Right renal cortex interstitium (tissue), 3 donors: Measurements from ENCODE around the gene ITM2C. TPM values are rescaled to one million over a fixed set of nuclear protein-coding genes. Genes with fewer than 3 reads are reported as not detected.

ENCODE experiments used
- DNase-seq, 3 donors: peaks; one replicate each; pipeline ENCODE4 v3.0.0-alpha.2; 2013; ENCODE audit warnings: low read depth in 3 of 3, low spot score in 2 of 3
- polyA plus RNA-seq, 3 donors: library from polyadenylated mRNA; unstranded; fragments of 120-200 nt; gene quantifications; one replicate each; pipeline ENCODE4 v1.2.1, GENCODE V29; 2013; ENCODE audit not compliant: insufficient read length in 3 of 3

The ITM2C gene
- polyA plus RNA-seq, 3 donors: 814 to 1,007 (median 986) TPM

DNA sequence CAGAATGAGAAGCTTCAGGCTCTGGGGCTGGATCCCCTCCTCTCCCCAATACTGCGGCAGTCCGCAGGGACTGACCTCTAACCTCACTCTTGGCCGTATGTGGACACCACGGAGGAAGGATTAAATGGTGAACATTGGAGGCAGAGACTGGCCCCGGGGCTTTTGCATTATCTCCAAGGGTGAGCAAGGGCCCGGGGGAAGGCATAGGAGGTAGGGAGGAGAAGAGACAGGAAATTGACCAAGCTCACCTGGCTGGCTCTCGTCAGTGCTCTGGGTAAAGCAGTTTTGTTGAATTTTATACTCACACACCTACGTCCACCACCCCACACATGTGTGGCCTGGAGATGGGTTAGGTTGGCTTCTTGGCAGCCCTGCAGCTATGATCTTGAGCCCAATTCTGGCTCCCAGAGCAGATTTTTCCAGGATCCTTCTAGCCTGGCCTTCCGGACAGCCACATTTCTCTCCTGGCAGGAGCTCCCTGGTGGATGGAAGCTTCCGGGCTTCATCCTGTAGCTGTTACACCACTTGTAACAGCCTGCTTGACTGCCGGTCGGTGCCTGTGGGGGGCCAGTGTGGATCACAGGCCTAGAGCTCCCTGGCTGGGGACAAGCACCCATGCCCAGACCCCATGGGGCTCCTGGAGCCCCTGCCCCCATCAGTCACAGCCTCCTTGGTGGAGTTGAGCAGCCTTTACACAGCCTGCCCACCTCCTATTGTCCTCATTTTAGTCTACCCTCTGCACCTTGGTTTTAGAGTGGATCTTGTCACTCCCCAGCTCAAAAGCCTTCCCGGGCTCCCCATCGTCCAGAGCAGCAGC lies 7.6 kb downstream of the ITM2C start:
- no peak for DNase-seq

DNA sequence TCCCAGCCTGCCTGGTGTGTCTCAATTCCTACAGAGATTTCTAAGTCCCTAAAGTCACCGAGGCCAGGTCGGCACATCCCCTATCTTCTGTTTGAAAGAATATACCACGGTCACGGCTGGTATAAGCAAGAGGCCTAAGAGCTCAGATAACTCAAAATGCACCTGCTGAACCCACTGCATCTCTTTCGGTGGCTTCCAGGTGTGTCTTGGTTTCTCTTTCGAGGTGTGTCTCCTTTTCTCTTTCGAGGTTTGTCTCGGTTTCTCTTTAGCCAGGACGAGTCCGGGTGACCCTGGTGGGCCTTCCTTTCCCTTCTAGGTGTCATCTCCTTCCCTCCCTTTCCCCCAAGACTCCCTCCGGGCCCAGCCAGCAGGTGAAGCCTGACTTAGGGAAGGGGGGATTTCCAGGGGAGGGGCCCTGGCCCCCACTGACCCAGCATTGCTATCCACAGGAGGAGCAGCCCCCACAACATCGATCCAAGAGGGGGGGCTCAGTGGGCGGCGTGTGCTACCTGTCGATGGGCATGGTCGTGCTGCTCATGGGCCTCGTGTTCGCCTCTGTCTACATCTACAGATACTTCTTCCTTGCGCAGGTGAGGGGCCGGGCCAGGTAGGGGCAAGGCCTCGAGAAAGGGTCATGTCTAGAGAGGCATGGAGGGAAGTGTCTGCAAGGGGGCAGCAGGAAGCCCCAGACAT lies 8.4 kb downstream of the ITM2C start:
- DNase-seq: no peak

DNA sequence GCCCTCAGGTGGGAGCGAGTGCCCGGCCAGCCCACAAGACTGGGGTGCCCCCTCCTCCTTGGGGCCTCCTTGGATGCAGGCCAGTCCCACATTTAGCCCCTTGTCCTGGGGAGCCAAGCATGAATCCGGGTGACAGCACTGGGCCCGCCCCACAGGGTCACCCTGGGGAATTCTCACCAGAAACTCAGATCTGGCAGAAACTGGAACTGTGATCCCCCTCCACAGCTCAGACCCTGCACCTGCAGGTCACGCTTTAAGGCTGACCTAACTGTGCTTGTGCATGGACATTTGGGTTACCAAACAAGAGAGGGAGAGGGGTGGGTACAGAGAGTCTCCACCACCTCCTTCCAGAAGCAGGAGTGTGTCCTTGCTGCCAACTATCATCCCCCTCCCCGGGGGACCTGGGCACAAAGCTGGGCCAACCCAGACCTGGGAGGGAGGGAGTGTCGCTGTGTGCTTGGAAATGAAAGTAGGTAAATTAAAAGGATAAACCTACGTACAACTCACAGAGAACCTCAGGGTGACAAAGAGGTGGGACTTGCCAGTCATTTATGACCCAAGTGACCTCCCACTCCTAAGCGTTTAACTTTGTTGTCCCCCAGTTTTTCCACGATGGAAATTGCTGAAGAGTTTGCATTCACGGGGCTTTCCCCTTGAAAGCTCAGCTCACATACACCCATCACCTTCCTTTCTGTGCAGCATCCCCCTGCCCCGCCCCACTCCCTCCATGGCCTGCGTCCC lies 9.1 kb downstream of the ITM2C start:
- DNase-seq: no peak

DNA sequence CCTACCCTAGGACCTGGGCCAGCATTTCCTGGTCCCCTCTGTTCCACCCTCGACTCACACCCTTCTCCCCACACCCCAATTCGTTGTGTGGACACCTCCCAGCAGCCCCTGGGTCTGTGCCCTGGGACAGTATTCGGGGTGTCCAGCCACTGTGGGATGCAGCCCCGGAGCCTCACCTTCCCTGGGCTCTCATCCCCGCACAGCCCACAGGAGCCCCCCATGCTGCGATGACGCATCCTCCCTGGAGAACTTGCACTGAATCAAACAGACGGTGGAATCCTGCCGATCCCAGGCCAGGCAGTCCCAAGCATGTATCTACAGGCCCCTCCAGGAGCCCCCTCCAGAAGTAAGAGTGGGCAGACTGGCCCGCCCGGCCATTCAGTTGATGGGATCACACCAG lies 9.7 kb downstream of the ITM2C start:
- no peak for DNase-seq

DNA sequence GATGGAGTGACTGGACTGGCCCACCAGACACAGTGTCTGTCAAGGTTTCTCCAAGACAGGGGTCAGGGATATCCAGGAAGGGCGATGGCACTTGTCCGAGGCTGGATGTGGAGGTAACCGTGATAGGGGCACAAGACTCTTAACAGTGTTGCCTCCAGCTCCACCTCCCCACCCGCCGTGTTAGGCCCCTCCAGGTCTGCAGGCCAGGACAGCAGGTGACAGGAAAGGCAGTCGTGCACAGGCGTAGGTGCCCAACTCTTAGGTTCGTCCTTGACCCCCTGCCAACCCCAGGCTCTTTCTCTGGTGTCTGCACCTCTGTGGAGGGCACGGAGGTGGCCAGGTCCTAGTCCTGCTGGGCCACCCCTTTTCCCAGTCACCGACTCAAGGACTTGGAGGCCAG lies 10.1 kb downstream of the ITM2C start:
- DNase-seq: no peak

DNA sequence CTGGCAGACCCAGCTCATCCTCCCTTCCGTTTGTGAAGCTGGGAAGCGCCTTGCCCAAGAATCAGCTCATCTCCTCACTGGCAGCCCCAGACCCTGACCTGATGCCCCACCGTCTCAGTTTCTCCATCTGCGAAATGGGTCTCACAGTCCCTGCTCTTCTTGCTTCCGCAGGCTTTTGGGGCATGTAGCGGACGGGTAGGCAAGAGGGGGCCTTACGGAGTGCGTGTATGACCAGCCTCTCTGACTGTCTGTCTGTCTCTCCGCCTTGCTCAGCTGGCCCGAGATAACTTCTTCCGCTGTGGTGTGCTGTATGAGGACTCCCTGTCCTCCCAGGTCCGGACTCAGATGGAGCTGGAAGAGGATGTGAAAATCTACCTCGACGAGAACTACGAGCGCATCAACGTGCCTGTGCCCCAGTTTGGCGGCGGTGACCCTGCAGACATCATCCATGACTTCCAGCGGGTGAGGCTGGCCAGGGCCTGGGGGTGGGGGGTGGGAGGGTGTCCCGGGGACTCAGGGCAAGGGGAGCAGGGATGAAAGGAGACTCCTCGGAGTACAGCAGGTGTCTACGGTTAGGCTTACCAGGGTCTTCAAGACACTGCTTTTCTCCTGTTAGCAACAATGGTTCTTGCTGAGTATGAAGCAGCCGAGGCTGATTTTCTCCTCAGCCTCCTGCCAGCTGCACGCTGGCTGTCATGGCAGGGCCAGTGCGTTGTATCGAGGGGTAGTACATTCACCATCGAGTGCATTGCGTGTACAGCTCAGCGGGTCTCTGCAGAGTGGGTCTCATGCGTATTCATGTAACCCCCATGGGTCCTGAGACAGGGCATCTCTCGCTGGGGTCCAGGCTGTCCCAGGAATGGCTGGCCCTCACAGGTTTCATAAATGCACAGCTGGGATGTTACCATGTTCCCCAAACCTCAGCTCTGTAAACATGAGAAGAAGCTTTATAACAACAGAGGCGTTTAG lies 10.9 kb downstream of the ITM2C start:
- DNase-seq: no peak

DNA sequence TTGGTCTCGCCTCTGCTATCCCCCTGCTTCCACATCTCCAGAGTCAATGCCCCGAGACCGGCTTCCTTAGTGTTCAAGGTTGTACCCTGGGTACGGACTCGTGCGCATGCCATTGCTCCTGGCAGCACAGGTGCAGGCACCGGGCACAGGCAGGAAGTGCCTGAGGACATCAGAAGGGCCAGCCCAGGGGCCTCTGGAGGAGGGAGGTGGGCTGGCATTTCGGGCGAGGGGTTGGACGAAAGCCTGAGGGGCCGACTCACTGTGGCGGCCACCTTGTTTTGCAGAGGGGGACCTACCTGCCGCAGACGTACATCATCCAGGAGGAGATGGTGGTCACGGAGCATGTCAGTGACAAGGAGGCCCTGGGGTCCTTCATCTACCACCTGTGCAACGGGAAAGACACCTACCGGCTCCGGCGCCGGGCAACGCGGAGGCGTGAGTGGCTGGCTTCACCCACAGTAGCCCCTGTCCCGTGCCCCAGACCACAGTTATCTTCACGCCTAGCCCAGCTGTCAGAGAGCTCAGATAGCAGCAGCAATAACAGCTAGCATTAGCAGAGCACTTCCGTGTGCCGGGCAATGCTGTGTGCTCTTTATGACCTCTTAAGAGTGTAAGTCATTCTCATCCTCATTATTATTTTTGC lies 12.5 kb downstream of the ITM2C start:
- no peak for DNase-seq

DNA sequence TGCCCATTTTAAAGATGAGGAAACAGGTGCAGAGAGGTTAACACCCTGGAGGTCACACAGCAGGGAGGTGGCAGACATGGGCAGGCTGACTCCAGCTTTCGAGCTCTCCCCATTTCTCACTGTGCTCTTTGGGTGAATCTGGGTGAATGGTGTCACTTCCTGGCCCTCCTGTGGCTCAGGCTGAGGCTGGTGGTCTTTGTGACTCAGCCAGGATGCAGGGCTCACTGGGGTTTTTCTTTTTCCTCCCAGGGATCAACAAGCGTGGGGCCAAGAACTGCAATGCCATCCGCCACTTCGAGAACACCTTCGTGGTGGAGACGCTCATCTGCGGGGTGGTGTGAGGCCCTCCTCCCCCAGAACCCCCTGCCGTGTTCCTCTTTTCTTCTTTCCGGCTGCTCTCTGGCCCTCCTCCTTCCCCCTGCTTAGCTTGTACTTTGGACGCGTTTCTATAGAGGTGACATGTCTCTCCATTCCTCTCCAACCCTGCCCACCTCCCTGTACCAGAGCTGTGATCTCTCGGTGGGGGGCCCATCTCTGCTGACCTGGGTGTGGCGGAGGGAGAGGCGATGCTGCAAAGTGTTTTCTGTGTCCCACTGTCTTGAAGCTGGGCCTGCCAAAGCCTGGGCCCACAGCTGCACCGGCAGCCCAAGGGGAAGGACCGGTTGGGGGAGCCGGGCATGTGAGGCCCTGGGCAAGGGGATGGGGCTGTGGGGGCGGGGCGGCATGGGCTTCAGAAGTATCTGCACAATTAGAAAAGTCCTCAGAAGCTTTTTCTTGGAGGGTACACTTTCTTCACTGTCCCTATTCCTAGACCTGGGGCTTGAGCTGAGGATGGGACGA lies 13.2 kb downstream of the ITM2C start:
- DNase-seq: no peak

DNA sequence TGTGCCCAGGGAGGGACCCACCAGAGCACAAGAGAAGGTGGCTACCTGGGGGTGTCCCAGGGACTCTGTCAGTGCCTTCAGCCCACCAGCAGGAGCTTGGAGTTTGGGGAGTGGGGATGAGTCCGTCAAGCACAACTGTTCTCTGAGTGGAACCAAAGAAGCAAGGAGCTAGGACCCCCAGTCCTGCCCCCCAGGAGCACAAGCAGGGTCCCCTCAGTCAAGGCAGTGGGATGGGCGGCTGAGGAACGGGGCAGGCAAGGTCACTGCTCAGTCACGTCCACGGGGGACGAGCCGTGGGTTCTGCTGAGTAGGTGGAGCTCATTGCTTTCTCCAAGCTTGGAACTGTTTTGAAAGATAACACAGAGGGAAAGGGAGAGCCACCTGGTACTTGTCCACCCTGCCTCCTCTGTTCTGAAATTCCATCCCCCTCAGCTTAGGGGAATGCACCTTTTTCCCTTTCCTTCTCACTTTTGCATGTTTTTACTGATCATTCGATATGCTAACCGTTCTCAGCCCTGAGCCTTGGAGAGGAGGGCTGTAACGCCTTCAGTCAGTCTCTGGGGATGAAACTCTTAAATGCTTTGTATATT lies 14.0 kb downstream of the ITM2C start:
- no peak for DNase-seq

DNA sequence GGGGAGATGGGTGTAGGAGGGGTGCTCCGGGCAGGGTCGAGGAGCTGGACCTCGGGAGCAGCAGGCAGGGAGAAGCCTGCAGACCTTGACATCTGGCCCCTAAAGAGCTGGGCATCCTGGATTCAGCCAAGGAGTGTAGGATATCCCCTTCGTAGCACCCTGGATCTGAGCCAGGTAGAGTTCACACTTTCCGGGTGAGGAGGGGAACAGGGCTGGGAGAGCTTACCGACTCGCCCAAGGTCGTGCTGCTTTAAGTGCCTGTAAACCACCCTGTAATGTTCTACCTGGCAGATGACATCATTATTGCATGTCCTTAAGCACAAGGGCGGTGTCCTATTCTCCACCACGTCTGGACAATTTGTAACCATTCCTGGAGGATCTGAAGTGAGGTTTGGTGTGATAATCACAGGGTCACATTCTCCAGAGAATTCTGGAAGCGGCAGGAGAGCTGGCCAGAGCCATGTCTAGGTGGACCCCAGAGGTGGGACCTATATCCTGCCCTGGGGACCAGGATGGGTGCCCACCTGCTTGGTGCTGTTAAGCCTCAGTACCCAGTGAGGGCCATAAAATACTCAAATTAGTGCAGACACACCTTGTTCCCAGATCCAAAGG lies 14.6 kb downstream of the ITM2C start:
- DNase-seq: no peak

DNA sequence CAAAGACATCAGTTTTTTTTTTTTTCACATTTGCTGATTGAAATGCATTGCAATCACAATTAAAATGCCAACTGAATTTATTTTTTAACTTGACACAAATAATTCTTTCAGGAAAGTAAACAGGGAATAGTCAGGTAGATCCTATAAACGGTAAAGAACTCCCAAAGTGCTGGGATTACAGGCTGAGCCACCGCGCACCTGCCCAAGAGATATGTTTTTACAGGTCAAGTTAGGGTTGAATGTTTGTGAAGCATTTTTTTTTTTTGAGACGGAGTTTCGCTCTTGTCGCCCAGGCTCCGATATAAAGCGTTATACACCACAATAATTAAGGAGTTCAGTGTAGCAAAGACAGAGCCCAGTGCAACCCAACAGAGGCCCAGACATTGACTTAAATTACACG lies 15.1 kb downstream of the ITM2C start:
- DNase-seq: no peak

DNA sequence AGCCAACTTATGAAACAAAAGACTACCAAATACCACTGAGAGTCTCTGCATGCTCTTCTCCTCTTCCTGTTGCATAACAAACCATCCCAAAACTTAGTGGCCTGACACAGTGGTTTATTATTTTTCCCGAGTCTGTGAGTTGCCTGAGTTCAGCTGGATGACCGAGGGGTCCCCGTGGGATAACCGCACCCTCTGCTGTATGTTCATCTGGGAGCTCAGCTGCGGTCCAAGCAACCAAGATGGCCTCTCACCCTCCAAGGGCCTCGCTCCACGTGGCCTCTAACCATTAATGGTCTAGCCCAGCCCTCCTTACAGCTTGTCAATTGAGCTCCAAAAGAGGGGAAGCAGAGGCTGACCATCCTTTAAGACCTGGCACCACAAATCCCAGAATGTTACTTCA lies 17.1 kb downstream of the ITM2C start:
- no peak for DNase-seq

DNA sequence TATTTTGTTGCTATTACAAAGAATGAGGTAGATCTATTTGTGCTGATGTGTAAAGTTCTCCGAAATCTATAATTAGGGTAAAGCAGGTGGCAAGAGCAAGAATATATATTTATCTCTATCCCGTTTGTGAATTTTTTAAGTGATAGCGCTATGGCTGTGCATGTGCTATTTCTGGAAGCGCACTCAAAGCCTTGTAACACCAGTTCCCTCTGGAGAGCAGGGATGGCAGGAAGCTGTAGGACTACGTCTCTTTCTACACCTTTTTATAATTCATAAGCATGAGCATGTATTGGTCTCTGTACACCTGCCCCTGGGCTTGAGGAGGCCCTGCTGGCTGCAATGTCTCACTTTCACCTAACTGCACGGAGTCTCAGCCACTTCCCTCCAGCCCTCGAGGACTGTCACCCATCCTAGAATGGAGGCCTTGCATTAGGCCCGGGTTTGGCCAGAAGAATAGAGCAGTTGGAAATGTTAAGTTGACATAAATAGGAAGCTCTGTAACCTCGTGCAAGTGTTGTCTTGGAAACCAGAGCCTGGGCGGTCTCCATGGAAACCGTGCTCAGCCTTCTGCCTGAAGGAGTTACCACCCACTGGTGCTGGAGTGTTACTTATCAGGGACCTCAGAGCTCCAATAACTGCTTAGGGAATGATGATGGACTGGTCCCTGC lies 20.9 kb downstream of the ITM2C start:
- DNase-seq: no peak

DNA sequence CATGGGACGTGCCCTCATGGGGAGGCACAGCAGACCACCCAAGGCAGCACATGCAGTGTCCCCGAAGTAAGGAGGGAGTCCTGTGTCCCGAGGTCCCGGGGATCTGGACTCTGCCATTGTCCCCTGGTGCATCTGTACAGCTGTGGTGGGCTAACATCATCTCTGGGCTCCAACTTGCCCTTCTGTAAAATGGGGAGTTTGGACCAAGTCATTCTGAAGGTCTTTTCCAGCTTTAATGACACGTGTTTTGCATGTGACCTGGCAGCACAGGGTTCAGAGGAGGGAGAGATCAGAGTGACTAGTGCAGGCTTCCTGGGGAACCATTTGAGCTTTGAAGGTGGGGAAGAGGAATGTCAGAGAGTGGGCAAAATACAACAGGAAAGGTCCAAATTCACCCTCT lies 21.5 kb downstream of the ITM2C start:
- DNase-seq: no peak

DNA sequence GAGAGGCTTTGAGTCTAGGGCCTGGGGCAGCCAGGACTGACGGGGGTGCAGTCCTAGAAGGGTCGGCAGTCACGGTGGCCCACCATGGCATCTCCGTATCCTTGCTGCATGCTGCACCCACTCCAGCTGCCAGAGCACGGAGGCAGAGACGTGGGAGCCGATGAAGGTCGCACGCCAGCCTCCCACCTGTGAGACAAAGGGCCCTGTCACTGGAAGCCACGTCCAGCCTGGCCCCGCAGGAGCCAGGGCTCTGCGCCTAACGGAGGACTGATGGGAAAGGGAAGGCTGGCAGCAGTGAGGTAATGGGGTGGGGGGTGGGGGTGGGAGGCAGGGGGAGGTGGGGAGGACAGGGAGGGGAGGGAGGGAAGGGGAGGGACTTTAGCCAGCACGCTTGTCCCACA lies 21.9 kb downstream of the ITM2C start:
- DNase-seq: no peak

DNA sequence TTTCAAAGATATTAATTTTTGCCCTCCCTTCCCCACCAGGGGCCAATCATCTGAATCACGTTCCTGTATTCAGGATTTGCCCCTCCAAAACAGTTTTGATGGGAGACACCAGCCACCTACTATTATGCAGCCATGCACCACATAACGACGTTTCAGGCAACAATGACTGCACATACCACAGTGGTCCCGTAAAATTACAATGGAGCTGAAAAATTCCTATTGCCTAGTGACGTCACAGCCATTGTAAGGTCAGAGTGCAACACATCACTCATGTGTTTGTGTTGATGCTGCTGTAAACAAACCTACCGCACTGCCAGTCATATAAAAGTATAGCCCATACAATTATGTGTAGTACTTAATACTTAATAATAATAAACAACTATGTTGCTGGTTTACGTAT lies 22.6 kb downstream of the ITM2C start:
- DNase-seq: no peak

DNA sequence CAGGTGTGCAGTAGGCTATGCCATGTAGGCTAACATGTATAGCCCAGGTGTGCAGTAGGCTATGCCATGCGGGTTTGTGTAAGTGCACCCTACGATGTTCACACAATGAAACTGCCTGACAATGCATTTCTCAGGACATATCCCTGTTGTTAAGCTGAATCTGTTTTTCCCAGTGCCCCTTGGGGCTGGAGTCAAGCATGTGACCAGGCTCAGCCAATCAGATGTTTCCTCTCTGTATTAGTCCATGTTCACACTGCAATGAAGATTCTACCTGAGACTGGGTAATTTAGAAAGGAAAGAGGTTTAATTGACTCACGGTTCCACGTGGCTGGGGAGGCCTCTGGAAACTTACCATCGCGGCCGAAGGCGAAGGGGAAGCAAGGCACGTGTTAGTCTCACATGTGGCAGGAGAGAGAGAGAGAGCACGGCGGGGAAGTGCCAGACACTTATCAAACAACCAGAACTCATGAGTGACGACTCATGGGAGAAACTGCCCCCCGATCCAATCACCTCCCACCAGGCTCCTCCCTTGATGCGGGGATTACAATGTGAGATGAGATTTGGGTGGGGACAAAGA lies 24.2 kb downstream of the ITM2C start:
- DNase-seq: no peak
